K562 (cell line): ENCODE measurements around the gene ARHGAP15. TPM values are rescaled to one million over a fixed set of nuclear protein-coding genes. Genes with fewer than 3 reads are reported as not detected.

Source experiments
- ATAC-seq: fragments of 200-7000 bp; cut with Tn5 transposase; 3 replicates; pipeline ENCODE4 v1.9.1; 2020; ENCODE audit warnings: moderate library complexity
- BruUV-seq: library from RNA; stranded (reverse); fragments of 400-500 nt; replicated peaks from 2 replicates; lab custom pipeline; 2021; lab: Mats Ljungman, UMichigan
- CTCF ChIA-PET: fragments of 300-600 bp; formaldehyde crosslinking; extraction: SDS; loops from one replicate; lab custom pipeline; 2021; ENCODE audit warnings: low intra/inter-chr PET ratio; lab: Yijun Ruan, JAX
- POLR2A ChIA-PET: fragments of 300-600, 350-650 bp; sonication (Branson Sonifier 250); formaldehyde crosslinking; extraction: SDS; loops from one replicate; lab custom pipeline; 2021; ENCODE audit warnings: antibody characterized with exemption, inconsistent platforms; lab: Yijun Ruan, JAX
- DNase-seq, 4 experiments: peaks; one replicate each; pipeline versions ENCODE4 v3.0.0 to v3.0.0-alpha.2; 2011 to 2018; ENCODE audit warnings: low spot score in 3 of 4, mixed read lengths in 3 of 4; ENCODE audit errors: extremely low read depth in 1 of 4
- FAIRE-seq: peaks from 2 replicates; lab custom pipeline; 2011; peaks lifted over from hg19 to GRCh38; lab: Jason Lieb, UNC
- H2AFZ ChIP-seq: 2 replicates; pipeline ENCODE4 v1.6.0; 2011; ENCODE audit warnings: low read depth, low read length, control low read depth, inconsistent platforms
- H3K27ac ChIP-seq: fragments of 200-600 bp; 3 replicates; pipeline ENCODE4 v1.8.0; 2011; ENCODE audit warnings: low read depth, mild to moderate bottlenecking, control low read depth, inconsistent platforms, low read length, moderate library complexity, mixed read lengths; ENCODE audit errors: extremely low read depth
- H3K27me3 ChIP-seq, 2 experiments: fragments of 300-600 bp in 1 of 2; 2 replicates in 1 of 2; 3 replicates in 1 of 2; pipeline versions ENCODE4 v1.6.0 to v1.8.0; 2011; ENCODE audit warnings: inconsistent platforms in 2 of 2, low read length in 2 of 2, mild to moderate bottlenecking in 1 of 2, mixed read lengths in 1 of 2, moderate library complexity in 1 of 2; ENCODE audit not compliant: control insufficient read depth in 2 of 2, insufficient read depth in 2 of 2
- H3K36me3 ChIP-seq: fragments of 300-600 bp; 3 replicates; pipeline ENCODE4 v1.8.0; 2011; ENCODE audit warnings: mild to moderate bottlenecking, low read length, inconsistent platforms; ENCODE audit not compliant: control insufficient read depth, insufficient read depth
- H3K4me1 ChIP-seq, 2 experiments: fragments of 200-600 bp in 1 of 2; replicated peaks in 1 of 2; 2 replicates in 1 of 2; 3 replicates in 1 of 2; pipeline versions ENCODE4 v1.5.1 to v1.8.0; 2011; ENCODE audit warnings: inconsistent platforms in 2 of 2, low read length in 2 of 2, mild to moderate bottlenecking in 1 of 2, mixed read lengths in 1 of 2, moderate library complexity in 1 of 2; ENCODE audit not compliant: control insufficient read depth in 2 of 2, insufficient read depth in 2 of 2
- H3K4me2 ChIP-seq: 2 replicates; pipeline ENCODE4 v1.6.1; 2011; ENCODE audit warnings: low read length, control low read depth, inconsistent platforms, mixed read lengths; ENCODE audit not compliant: insufficient read depth
- H3K4me3 ChIP-seq: fragments of 200-600 bp; sonication (generic), shearing (Covaris generic); 2 replicates; pipeline ENCODE4 v1.5.1; 2016; ENCODE audit warnings: control low read depth, inconsistent platforms
- H3K79me2 ChIP-seq: fragments of 200-600 bp; 3 replicates; pipeline ENCODE4 v1.8.0; 2011; ENCODE audit warnings: low read length, inconsistent platforms; ENCODE audit not compliant: control insufficient read depth, insufficient read depth
- H3K9ac ChIP-seq, 2 experiments: 2 replicates each; pipeline versions ENCODE4 v1.6.0 to v1.6.1; 2011; ENCODE audit warnings: low read depth in 2 of 2, low read length in 2 of 2, control low read depth in 1 of 2, inconsistent platforms in 1 of 2, mild to moderate bottlenecking in 1 of 2, mixed read lengths in 1 of 2; ENCODE audit not compliant: insufficient read depth in 1 of 2
- H3K9me1 ChIP-seq: one replicate; pipeline ENCODE4 v1.6.0; 2011; ENCODE audit warnings: inconsistent platforms, mild to moderate bottlenecking, low read length, moderate library complexity; ENCODE audit not compliant: control insufficient read depth, insufficient read depth
- H3K9me3 ChIP-seq: replicated peaks from 2 replicates; pipeline ENCODE4 v1.5.1; 2011; ENCODE audit warnings: low read depth, low read length, inconsistent platforms; ENCODE audit not compliant: control insufficient read depth, insufficient read depth
- H4K20me1 ChIP-seq: replicated peaks from 2 replicates; pipeline ENCODE4 v1.6.1; 2011; ENCODE audit warnings: low read length, inconsistent platforms, mixed read lengths; ENCODE audit not compliant: control insufficient read depth, insufficient read depth
- BRD9 ChIP-seq: fragments of 450-650 bp; IDR thresholded peaks from 2 replicates; pipeline ENCODE4 v1.6.1; 2018; ENCODE audit warnings: low read depth; ENCODE audit not compliant: partially characterized antibody
- GATA2 ChIP-seq: sonication (generic); formaldehyde crosslinking; IDR thresholded peaks from 2 replicates; pipeline ENCODE4 v1.4.0; 2020; ENCODE audit warnings: mild to moderate bottlenecking, missing genetic modification reagents
- GATAD2B ChIP-seq: fragments of 450-650 bp; IDR thresholded peaks from 2 replicates; pipeline ENCODE4 v1.6.1; 2017; ENCODE audit warnings: mild to moderate bottlenecking, borderline replicate concordance
- HDAC6 ChIP-seq: IDR thresholded peaks from 2 replicates; pipeline ENCODE4 v1.6.1; 2012; ENCODE audit warnings: low read depth, mild to moderate bottlenecking, control low read depth, inconsistent platforms, low read length, moderate library complexity
- JUNB ChIP-seq: fragments of 450-650 bp; formaldehyde crosslinking; conservative IDR thresholded peaks from 2 replicates; pipeline ENCODE4 v1.4.0; 2020; ENCODE audit warnings: mild to moderate bottlenecking
- MAX ChIP-seq: sonication (generic); formaldehyde crosslinking; IDR thresholded peaks from 2 replicates; pipeline ENCODE4 v1.9.0; 2022; ENCODE audit warnings: mild to moderate bottlenecking, missing genetic modification reagents
- POLR2A ChIP-seq: fragments of 450-650 bp; conservative IDR thresholded peaks from 2 replicates; pipeline ENCODE4 v1.6.1; 2016
- POLR2AphosphoS2 ChIP-seq: IDR thresholded peaks from 2 replicates; pipeline ENCODE4 v1.6.1; 2012; ENCODE audit warnings: low read length, improper control_type of control experiment
- POU5F1 ChIP-seq: fragments of 150-350 bp; IDR thresholded peaks from 2 replicates; pipeline ENCODE4 v1.6.1; 2014; ENCODE audit warnings: borderline replicate concordance, low read length, low read depth, mild to moderate bottlenecking; ENCODE audit not compliant: partially characterized antibody
- RAD21 ChIP-seq, 2 experiments: fragments of 250-450 bp in 1 of 2; fragments of 450-650 bp in 1 of 2; sonication (Bioruptor Pico) in 1 of 2; formaldehyde crosslinking in 1 of 2; IDR thresholded peaks in 1 of 2; conservative IDR thresholded peaks in 1 of 2; 2 replicates each; pipeline versions ENCODE4 v1.4.0 to v1.8.0; 2020 to 2022; ENCODE audit warnings: mild to moderate bottlenecking in 2 of 2, moderate library complexity in 1 of 2
- RAD51 ChIP-seq: fragments of 450-650 bp; IDR thresholded peaks from 2 replicates; pipeline ENCODE4 v1.7.1; 2016; ENCODE audit warnings: low read depth, mild to moderate bottlenecking, borderline replicate concordance
- SIRT6 ChIP-seq: IDR thresholded peaks from one replicate; pipeline ENCODE4 v1.6.1; 2012; ENCODE audit warnings: low read depth, mild to moderate bottlenecking, control low read depth, inconsistent platforms, low read length, moderate library complexity
- SRSF1 ChIP-seq: fragments of 200-400 bp; formaldehyde crosslinking; IDR thresholded peaks from 2 replicates; pipeline ENCODE4 v1.6.1; 2017; ENCODE audit warnings: mild to moderate bottlenecking, low read depth, low read length, moderate library complexity
- TAF15 ChIP-seq: fragments of 200-400 bp; formaldehyde crosslinking; IDR thresholded peaks from 2 replicates; pipeline ENCODE4 v1.6.1; 2017; ENCODE audit warnings: mild to moderate bottlenecking, low read depth, low read length, moderate library complexity
- ZFP91 ChIP-seq: sonication (generic); formaldehyde crosslinking; IDR thresholded peaks from 2 replicates; pipeline ENCODE4 v1.8.0; 2022; ENCODE audit warnings: mild to moderate bottlenecking, missing genetic modification reagents
- ZNF232 ChIP-seq: sonication (generic); formaldehyde crosslinking; IDR thresholded peaks from 2 replicates; pipeline ENCODE4 v1.8.0; 2022; ENCODE audit warnings: mild to moderate bottlenecking, missing genetic modification reagents
- ZSCAN29 ChIP-seq: fragments of 450-650 bp; IDR thresholded peaks from 2 replicates; pipeline ENCODE4 v1.6.1; 2017
- WGBS: fragments of 100-300 bp; shearing (Covaris generic); methylation state at CpG from one replicate; pipeline ENCODE4 v1.1.6; 2016; ENCODE audit warnings: low coverage, mixed read lengths; ENCODE audit not compliant: insufficient coverage; ENCODE audit errors: missing lambda C conversion rate; 5-methylcytosine and 5-hydroxymethylcytosine counted together
- in situ Hi-C: fragments of 300-500 bp; cut with MboI; formaldehyde crosslinking; loops from 4 replicates; pipeline ENCODE4 v1.15.0; 2018; ENCODE audit warnings: inconsistent platforms, mixed read lengths
- intact Hi-C: fragments of 100-400 bp; cut with micrococcal nuclease; formaldehyde crosslinking; loops from 2 replicates; pipeline ENCODE4 v1.14.2; 2022
- polyA plus RNA-seq, 8 experiments: library from polyadenylated mRNA; depleted of rRNA in 4 of 8; stranded (reverse) in 5 of 8; unstranded in 3 of 8; fragments of >200 nt; fragmentation: Nextera tagmentation in 2 of 8; fragmentation: Illumina TruSeq in 1 of 8; extraction: Ambion mirVana in 2 of 8; extraction: Trizol in 1 of 8; gene quantifications; 2 replicates each; pipeline versions ENCODE4 v1.2.1 to v1.2.3, GENCODE V29; 2011 to 2014; ENCODE audit warnings: inconsistent platforms in 1 of 8, missing spikeins in 1 of 8
- total RNA-seq, 7 experiments: library from RNA; depleted of rRNA in 6 of 7; stranded (reverse); fragments of >200 nt in 6 of 7; fragmentation: Illumina TruSeq in 2 of 7; extraction: Trizol in 2 of 7; gene quantifications; 2 replicates each; pipeline versions ENCODE4 v1.2.1 to v1.2.3, GENCODE V29; 2011 to 2021; ENCODE audit warnings: low replicate concordance in 1 of 7
- TF ChIP-seq, protein P1 (sequence below): fragments of 450-650 bp; formaldehyde crosslinking; IDR thresholded peaks from 2 replicates; pipeline ENCODE4 v1.4.0; 2020; ENCODE audit warnings: mild to moderate bottlenecking, mixed read lengths

Gene ARHGAP15
- total and polyA plus RNA-seq, 9 of the 15 experiments (the other 6 are each of a cell fraction or from before 2014, with no cell fraction given): 1.5 to 17.9 (median 7.9) TPM

- TF ChIP-seq ZSCAN29 (no peak), BRD9 (no peak), RAD21 (CRISPR knock-in tag; conservative IDR thresholded peaks at IDR 0.05 in 1 of 2, IDR thresholded peaks at IDR 0.05 in 1 of 2) (peak; percentile 35 to 42; a peak in 2 of 4 replicates)
- TF ChIP-seq, protein P1, sequence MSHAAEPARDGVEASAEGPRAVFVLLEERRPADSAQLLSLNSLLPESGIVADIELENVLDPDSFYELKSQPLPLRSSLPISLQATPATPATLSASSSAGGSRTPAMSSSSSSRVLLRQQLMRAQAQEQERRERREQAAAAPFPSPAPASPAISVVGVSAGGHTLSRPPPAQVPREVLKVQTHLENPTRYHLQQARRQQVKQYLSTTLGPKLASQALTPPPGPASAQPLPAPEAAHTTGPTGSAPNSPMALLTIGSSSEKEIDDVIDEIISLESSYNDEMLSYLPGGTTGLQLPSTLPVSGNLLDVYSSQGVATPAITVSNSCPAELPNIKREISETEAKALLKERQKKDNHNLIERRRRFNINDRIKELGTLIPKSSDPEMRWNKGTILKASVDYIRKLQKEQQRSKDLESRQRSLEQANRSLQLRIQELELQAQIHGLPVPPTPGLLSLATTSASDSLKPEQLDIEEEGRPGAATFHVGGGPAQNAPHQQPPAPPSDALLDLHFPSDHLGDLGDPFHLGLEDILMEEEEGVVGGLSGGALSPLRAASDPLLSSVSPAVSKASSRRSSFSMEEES: no peak
Measured at GRCh38 chr2:143575340-143575739, 446.1 kb downstream of the ARHGAP15 start (continued).

DNA sequence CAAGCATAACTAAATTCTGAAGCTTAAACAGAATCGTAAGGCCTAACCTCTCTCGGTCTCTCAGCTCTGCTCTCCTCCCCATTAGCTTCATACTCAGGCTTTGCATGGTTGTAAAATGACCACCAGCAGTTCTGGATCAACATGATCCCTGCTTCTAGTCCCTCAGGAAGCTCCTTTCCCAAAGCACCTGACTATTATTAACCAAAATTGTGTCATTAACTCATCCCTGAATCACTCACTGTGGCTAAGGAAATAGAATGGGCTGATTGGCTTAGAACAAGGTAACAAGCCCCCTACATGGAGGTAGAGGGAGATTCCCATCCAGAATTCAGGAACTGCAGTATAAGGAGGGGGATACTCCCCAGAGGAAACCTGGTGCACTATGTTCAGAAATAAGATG, 448.3 kb downstream of the ARHGAP15 start:
- Histone ChIP-seq H3K9me1 (no peaks in the 10 kb centered on the region), H3K36me3 (no peaks in the 10 kb centered on the region), H3K9ac (no peak overlapping the region), H3K4me3 (no peak overlapping the region), H3K27me3 (no peaks in the 10 kb centered on the region), H3K4me1 (no peaks in the 10 kb centered on the region), H3K27ac (no peak overlapping the region), H4K20me1 (no peaks in the 10 kb centered on the region), H3K4me2 (no peak overlapping the region), H2AFZ (peak overlapping the region; percentile 17; the same call in 1 of the 2 replicates), H3K9me3 (no peaks in the 10 kb centered on the region), H3K79me2 (no peaks in the 10 kb centered on the region)
- TF ChIP-seq RAD21 (CRISPR knock-in tag; conservative IDR thresholded peaks at IDR 0.05 in 1 of 2, IDR thresholded peaks at IDR 0.05 in 1 of 2): no peak
- no peak for TF ChIP-seq MAX (CRISPR knock-in tag)
- TF ChIP-seq GATAD2B: no peak
- no peak for TF ChIP-seq POLR2AphosphoS2
- no peak for TF ChIP-seq POLR2A
- no peak for TF ChIP-seq JUNB (CRISPR knock-in tag)
- TF ChIP-seq ZNF232 (CRISPR knock-in tag): no peak
- no peak for TF ChIP-seq POU5F1
- no peak for TF ChIP-seq TAF15
- TF ChIP-seq SIRT6: no peak
- no peak for TF ChIP-seq ZFP91 (CRISPR knock-in tag)
- TF ChIP-seq SRSF1: no peak
- TF ChIP-seq GATA2: no peak
- no peak for TF ChIP-seq RAD51
- TF ChIP-seq HDAC6: no peak
- DNase-seq: no peak
- BruUV-seq: no TSS peak
- ChIA-PET CTCF (no interaction called here), POLR2A (interaction anchor here (0.8 kb wide), 1 partner anchor 25 kb away, joined by 3 read pairs; no protein-coding TSS in a partner anchor)
- intact Hi-C loops (no loop called here), in situ Hi-C loops (no loop called here)
- ATAC-seq: no peak
- FAIRE-seq: no peak
- 18% methylated on average over 2 of the region's 2 CpGs for WGBS
